Loucy (cell line): ENCODE measurements around the gene HMG20B.

Experiments
- EZH2phosphoT487 ChIP-seq: fragments of 200-600 bp; IDR thresholded peaks from 2 replicates; pipeline ENCODE4 v1.6.1; 2018; ENCODE audit warnings: antibody characterized with exemption, mild to moderate bottlenecking, moderate library complexity, borderline replicate concordance
- TF ChIP-seq, protein P1 (sequence below): fragments of 200-600 bp; sonication (generic); conservative IDR thresholded peaks from 2 replicates; pipeline ENCODE4 v1.5.1; 2014; ENCODE audit warnings: mild to moderate bottlenecking, antibody characterized with exemption, low read length

DNA sequence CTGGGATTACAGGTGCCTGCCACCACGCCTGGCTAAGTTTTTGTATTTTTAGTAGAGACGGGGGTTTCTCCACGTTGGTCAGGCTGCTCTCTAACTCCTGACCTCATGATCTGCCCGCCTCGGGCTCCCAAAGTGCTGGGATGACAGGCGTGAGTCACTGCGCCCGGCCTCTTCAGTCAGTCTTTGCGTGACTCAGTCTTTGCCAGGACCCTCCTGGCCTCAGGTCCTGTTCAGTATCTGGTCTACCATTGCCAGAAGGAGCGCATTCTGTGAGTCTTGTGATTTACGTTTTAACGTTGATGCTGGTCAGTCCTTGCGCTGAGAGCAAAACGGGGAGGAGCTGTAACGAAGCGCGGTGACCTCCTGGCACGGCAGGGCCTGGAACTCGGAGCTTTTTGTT lies 7.6 kb upstream of the HMG20B start:
- TF ChIP-seq, protein P1, sequence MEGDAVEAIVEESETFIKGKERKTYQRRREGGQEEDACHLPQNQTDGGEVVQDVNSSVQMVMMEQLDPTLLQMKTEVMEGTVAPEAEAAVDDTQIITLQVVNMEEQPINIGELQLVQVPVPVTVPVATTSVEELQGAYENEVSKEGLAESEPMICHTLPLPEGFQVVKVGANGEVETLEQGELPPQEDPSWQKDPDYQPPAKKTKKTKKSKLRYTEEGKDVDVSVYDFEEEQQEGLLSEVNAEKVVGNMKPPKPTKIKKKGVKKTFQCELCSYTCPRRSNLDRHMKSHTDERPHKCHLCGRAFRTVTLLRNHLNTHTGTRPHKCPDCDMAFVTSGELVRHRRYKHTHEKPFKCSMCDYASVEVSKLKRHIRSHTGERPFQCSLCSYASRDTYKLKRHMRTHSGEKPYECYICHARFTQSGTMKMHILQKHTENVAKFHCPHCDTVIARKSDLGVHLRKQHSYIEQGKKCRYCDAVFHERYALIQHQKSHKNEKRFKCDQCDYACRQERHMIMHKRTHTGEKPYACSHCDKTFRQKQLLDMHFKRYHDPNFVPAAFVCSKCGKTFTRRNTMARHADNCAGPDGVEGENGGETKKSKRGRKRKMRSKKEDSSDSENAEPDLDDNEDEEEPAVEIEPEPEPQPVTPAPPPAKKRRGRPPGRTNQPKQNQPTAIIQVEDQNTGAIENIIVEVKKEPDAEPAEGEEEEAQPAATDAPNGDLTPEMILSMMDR, result no peak
- no peak for TF ChIP-seq EZH2phosphoT487
